ENCODE data around the gene FBXL5. TPM values are rescaled to one million over a fixed set of nuclear protein-coding genes. Genes with fewer than 3 reads are reported as not detected.

The FBXL5 gene
- total RNA-seq, 2 experiments from 2014 or later = 43.5 to 102 TPM

DNA sequence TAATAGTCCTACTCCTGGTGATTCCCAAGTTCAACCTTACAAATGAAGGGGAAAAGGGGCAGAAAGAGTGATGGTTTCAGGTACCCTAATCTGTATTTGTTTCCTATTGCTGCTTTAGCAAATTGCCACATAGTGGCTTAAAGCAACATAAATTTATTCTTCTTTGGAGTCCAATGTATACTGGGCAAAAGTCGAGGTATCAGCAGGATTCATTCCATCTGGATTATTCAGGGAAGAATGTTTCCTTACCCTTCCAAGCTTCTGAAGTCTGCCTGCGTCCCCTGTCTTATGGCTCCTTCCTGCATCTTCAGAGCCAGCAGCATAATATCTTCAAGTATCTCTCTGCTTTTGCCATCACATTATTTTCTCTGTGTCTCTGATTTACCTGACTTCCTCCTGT, 37.4 kb upstream of the FBXL5 start:
- Histone ChIP-seq H3K4me1 (ENCODE audit: insufficient read depth, low read length, poor library complexity, severe bottlenecking) (no peaks in the 10 kb centered on the region), H3K4me3 (ENCODE audit: low read depth, low read length, poor library complexity, severe bottlenecking) (no peak overlapping the region), H3K27ac (ENCODE audit: low read depth, low read length, poor library complexity, severe bottlenecking) (no peak overlapping the region), H2AFZ (ENCODE audit: low read length) (no peak overlapping the region), H3K36me3 (ENCODE audit: insufficient read depth, low read length) (peaks cover 16% of the 10 kb centered on the region), H3K9me3 (ENCODE audit: low read length) (no peaks in the 10 kb centered on the region), H3K9me2 (ENCODE audit: insufficient read depth, low read length) (no peaks in the 10 kb centered on the region), H4K20me1 (ENCODE audit: insufficient read depth, low read length) (no peaks in the 10 kb centered on the region), H3K79me2 (ENCODE audit: insufficient read depth, low read depth, low read length) (no peaks in the 10 kb centered on the region), H3K4me2 (ENCODE audit: low read length) (no peak overlapping the region)
- POLR2A ChIA-PET = interaction anchor here (0.8 kb wide), 1 partner anchor 315 kb away, joined by 3 read pairs; no protein-coding TSS in a partner anchor
- BruUV-seq (replicated peaks) = no TSS peak
- intact Hi-C loops (cut with micrococcal nuclease; ENCODE audit: unreplicated experiment) = no loop called here
- DNase-seq (ENCODE audit: low spot score) = no peak
- TF ChIP-seq EZH2phosphoT487 (IDR thresholded peaks at IDR 0.05; ENCODE audit: borderline replicate concordance, low read depth, low read length) = no peak
- TF ChIP-seq, protein P1, sequence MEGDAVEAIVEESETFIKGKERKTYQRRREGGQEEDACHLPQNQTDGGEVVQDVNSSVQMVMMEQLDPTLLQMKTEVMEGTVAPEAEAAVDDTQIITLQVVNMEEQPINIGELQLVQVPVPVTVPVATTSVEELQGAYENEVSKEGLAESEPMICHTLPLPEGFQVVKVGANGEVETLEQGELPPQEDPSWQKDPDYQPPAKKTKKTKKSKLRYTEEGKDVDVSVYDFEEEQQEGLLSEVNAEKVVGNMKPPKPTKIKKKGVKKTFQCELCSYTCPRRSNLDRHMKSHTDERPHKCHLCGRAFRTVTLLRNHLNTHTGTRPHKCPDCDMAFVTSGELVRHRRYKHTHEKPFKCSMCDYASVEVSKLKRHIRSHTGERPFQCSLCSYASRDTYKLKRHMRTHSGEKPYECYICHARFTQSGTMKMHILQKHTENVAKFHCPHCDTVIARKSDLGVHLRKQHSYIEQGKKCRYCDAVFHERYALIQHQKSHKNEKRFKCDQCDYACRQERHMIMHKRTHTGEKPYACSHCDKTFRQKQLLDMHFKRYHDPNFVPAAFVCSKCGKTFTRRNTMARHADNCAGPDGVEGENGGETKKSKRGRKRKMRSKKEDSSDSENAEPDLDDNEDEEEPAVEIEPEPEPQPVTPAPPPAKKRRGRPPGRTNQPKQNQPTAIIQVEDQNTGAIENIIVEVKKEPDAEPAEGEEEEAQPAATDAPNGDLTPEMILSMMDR (conservative IDR thresholded peaks at IDR 0.05; ENCODE audit: low read length) = no peak
- CTCF ChIA-PET (ENCODE audit: unreplicated experiment) = no interaction called here

DNA sequence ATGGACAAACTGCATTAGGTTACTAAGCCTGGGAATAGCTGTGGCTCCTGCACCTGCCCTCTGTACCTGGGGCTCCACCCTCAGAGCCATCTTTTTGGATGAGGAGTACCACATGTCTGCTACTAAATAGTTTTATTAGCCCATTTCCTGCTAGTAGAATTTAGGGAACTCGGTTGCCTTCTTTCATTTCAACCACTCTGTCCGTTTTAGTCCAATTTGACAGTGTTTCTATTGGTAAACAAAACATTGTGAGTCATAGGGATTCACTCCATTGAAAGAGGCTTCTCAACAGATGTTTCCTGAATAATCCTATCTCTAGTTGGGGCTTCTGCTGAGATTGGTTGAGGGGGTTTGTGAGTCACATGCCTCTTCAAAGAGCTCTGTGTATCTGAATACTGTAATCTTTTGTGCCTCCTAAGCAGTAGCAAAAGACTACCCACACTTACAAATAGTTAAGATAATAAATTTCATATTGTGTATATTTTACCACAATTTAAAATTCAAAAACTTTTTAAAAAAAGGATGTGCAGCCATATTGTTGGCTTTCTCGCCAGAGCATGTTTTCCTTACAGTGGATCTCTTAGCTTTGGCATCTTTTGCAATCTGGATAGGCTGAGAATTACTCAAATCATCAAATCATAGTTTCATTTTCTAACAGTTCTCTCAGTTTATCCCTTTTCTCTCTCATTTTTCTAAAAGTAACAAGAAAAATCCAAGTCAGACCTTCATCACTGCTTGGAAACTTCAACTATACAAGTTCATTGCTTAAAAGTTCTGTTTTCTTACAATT, 36.4 kb upstream of the FBXL5 start:
- H3K4me1 ChIP-seq (ENCODE audit: insufficient read depth, low read length, poor library complexity, severe bottlenecking) = no peaks in the 10 kb centered on the region
- no peaks in the 10 kb centered on the region for H3K9me2 ChIP-seq (ENCODE audit: insufficient read depth, low read length)
- no peak overlapping the region for H2AFZ ChIP-seq (ENCODE audit: low read length)
- no peak for DNase-seq (ENCODE audit: low spot score)
- CTCF ChIA-PET (ENCODE audit: unreplicated experiment) = no interaction called here
- no TSS peak for BruUV-seq (replicated peaks)
- peaks cover 26% of the 10 kb centered on the region for H3K36me3 ChIP-seq (ENCODE audit: insufficient read depth, low read length)
- H3K4me2 ChIP-seq (ENCODE audit: low read length) = no peak overlapping the region
- no peaks in the 10 kb centered on the region for H3K79me2 ChIP-seq (ENCODE audit: insufficient read depth, low read depth, low read length)
- H4K20me1 ChIP-seq (ENCODE audit: insufficient read depth, low read length) = no peaks in the 10 kb centered on the region
- H3K27ac ChIP-seq (ENCODE audit: low read depth, low read length, poor library complexity, severe bottlenecking) = no peak overlapping the region
- H3K4me3 ChIP-seq (ENCODE audit: low read depth, low read length, poor library complexity, severe bottlenecking) = no peak overlapping the region
- H3K9me3 ChIP-seq (ENCODE audit: low read length) = no peaks in the 10 kb centered on the region
- intact Hi-C loops (cut with micrococcal nuclease; ENCODE audit: unreplicated experiment) = no loop called here
- no peak for TF ChIP-seq EZH2phosphoT487 (IDR thresholded peaks at IDR 0.05; ENCODE audit: borderline replicate concordance, low read depth, low read length)
- TF ChIP-seq, protein P1 (conservative IDR thresholded peaks at IDR 0.05; ENCODE audit: low read length) = no peak
- POLR2A ChIA-PET = interaction anchor here (0.6 to 1.0 kb wide), 2 partner anchors 9 to 633 kb away, joined by 3 read pairs; partner anchors contain the start of gene FAM200B
